PC-9 (cell line): Measurements from ENCODE around the gene TNXB.

Source experiments
- CTCF ChIP-seq: fragments of 200-600 bp; sonication (generic); conservative IDR thresholded peaks from 2 replicates; pipeline ENCODE4 v1.6.1; 2017; ENCODE audit warnings: mixed run types, antibody characterized with exemption, mild to moderate bottlenecking, moderate library complexity
- EZH2 ChIP-seq: fragments of 200-600 bp; sonication (generic); IDR thresholded peaks from 2 replicates; pipeline ENCODE4 v1.8.0; 2017; ENCODE audit warnings: antibody characterized with exemption, low read depth

- TF ChIP-seq EZH2 (no peak), CTCF (no peak)
Measured at GRCh38 chr6:32092760-32093497, 16.2 kb downstream of the TNXB start.
